Measurements from ENCODE around the gene SV2C.

Gene SV2C

DNA sequence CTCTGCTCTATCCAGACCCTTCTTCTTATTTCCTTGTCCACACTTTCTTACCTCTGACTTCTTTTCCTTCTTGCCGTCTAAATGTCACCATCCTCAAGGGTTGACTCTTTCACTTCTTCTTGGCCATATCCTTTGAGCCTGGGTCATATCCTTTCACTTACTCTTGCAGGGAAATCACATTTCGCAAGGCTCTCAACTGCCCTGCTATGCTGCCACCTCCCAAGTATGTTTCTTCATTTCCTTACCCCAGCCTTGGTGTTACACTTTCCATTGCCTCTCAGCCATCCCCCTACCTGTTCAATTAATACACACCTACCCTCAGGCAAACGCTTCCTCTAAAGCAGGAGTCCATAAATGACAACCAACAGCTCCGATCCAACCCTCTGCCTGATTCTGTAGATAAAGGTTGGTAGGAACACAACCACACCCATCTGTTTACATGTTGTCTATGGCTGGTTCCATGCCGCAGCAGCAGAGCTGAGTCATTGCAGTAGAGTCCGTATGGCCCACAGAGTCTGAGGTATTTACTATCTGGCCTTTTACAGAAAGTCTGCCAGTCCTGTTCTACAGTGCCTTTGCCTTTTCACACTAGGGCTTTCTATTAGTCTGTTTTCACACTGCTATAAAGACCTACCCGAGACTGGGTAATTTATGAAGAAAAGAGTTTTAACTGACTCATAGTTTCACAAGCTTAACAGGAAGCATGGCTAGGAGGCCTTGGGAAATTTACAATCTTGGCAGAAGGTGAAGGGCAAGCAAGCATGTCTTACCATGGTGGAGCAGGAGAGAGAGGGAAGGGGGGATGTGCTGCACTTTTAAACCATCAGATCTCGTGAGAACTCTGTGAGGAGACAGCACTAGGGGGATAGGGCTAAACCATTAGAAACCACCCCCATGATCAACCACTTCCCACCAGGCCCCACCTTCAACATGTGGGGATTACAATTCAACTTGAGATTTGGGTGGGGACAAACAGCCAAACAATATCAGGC is 97.9 kb downstream of the SV2C start:
- TF ChIP-seq ZNF2 (tag by site-specific recombination; IDR thresholded peaks at IDR 0.05), result no peak
- TF ChIP-seq, protein P1, sequence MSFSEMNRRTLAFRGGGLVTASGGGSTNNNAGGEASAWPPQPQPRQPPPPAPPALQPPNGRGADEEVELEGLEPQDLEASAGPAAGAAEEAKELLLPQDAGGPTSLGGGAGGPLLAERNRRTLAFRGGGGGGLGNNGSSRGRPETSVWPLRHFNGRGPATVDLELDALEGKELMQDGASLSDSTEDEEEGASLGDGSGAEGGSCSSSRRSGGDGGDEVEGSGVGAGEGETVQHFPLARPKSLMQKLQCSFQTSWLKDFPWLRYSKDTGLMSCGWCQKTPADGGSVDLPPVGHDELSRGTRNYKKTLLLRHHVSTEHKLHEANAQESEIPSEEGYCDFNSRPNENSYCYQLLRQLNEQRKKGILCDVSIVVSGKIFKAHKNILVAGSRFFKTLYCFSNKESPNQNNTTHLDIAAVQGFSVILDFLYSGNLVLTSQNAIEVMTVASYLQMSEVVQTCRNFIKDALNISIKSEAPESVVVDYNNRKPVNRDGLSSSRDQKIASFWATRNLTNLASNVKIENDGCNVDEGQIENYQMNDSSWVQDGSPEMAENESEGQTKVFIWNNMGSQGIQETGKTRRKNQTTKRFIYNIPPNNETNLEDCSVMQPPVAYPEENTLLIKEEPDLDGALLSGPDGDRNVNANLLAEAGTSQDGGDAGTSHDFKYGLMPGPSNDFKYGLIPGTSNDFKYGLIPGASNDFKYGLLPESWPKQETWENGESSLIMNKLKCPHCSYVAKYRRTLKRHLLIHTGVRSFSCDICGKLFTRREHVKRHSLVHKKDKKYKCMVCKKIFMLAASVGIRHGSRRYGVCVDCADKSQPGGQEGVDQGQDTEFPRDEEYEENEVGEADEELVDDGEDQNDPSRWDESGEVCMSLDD (tag by site-specific recombination; IDR thresholded peaks at IDR 0.05), result no peak
- TF ChIP-seq KLF16 (tag by site-specific recombination; IDR thresholded peaks at IDR 0.05), result no peak
- TF ChIP-seq ZNF549 (tag by site-specific recombination; IDR thresholded peaks at IDR 0.05), result no peak
- no peak for TF ChIP-seq ZBTB8A (tag by site-specific recombination; IDR thresholded peaks at IDR 0.05)
- TF ChIP-seq ZNF37A (tag by site-specific recombination; IDR thresholded peaks at IDR 0.05), result no peak
- POLR2A ChIA-PET, result no interaction called here
- no peaks in the 10 kb centered on the region for H3K36me3 ChIP-seq (ENCODE audit: control insufficient read depth in 2 of 2, insufficient read depth in 1 of 2, low read length in 2 of 2)
- no peak overlapping the region for H3K4me3 ChIP-seq (ENCODE audit: low read depth, low read length)
- no peak overlapping the region for H3K27ac ChIP-seq (ENCODE audit: extremely low read depth, low read depth, low read length)
- H3K9me3 ChIP-seq (ENCODE audit: control insufficient read depth, insufficient read depth, low read depth, low read length), result no peaks in the 10 kb centered on the region
- CTCF ChIA-PET, result interaction anchor here (0.6 kb wide), 1 partner anchor 295 kb away, joined by 3 read pairs; no protein-coding TSS in a partner anchor
- no peaks in the 10 kb centered on the region for H3K4me1 ChIP-seq (ENCODE audit: control insufficient read depth, insufficient read depth, low read length)

DNA sequence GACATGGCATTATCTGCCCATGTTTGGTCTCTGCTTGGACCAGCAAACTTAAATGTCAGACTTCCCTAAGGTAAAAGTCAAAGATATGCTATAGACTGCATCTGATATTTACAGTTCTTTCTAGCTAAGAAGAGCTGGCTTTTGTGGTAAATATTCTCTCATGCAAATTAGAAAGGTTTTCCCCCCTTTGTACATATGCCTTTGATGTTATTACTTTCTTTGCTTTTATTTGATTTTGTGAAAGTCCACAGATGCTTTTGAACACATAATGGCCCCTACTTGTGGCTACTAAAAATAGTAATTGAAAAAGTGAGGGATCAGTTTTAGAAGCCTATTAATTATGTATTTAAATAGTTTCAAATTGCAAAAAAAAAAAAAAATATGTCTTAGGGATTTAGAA is 104.2 kb downstream of the SV2C start:
- CTCF ChIA-PET, result interaction anchor here (0.6 kb wide), 1 partner anchor 21 kb away, joined by 5 read pairs; no protein-coding TSS in a partner anchor
- Histone ChIP-seq H3K4me1 (ENCODE audit: control insufficient read depth, insufficient read depth, low read length) (no peaks in the 10 kb centered on the region), H3K4me3 (ENCODE audit: low read depth, low read length) (no peak overlapping the region), H3K36me3 (ENCODE audit: control insufficient read depth in 2 of 2, insufficient read depth in 1 of 2, low read length in 2 of 2) (no peaks in the 10 kb centered on the region), H3K27ac (ENCODE audit: extremely low read depth, low read depth, low read length) (no peak overlapping the region), H3K9me3 (ENCODE audit: control insufficient read depth, insufficient read depth, low read depth, low read length) (no peaks in the 10 kb centered on the region)
- TF ChIP-seq ZNF521 (tag by site-specific recombination; IDR thresholded peaks at IDR 0.05), result no peak
- TF ChIP-seq ZNF510 (tag by site-specific recombination; IDR thresholded peaks at IDR 0.05; ENCODE audit: insufficient replicate concordance), result no peak
- TF ChIP-seq ZFP37 (tag by site-specific recombination; IDR thresholded peaks at IDR 0.05), result no peak
- no peak for TF ChIP-seq EGR2 (tag by site-specific recombination; IDR thresholded peaks at IDR 0.05; ENCODE audit: low read depth)
- POLR2A ChIA-PET, result no interaction called here

DNA sequence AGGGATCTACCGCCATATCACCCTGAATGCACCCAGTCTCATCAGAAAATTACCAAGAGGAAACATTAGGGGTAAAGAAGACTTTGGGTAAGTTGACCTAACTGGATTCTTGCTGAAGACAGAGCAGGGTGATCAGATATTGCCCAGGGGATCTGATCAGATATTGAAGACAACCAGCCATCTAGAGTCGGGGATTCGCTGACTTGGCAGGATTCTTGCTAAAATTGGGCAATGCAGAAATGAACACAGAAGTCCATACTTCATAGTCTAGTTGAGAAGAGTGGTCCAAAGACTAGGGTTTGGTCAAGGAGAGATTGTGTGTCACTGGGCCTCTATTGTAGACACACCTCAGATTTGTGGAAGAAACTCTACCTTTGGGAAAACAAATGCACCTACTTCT is 107.2 kb downstream of the SV2C start:
- H3K9me3 ChIP-seq (ENCODE audit: control insufficient read depth, insufficient read depth, low read depth, low read length), result no peaks in the 10 kb centered on the region
- no peak overlapping the region for H3K4me3 ChIP-seq (ENCODE audit: low read depth, low read length)
- H3K36me3 ChIP-seq (ENCODE audit: control insufficient read depth in 2 of 2, insufficient read depth in 1 of 2, low read length in 2 of 2), result no peaks in the 10 kb centered on the region
- H3K27ac ChIP-seq (ENCODE audit: extremely low read depth, low read depth, low read length), result no peak overlapping the region
- no peaks in the 10 kb centered on the region for H3K4me1 ChIP-seq (ENCODE audit: control insufficient read depth, insufficient read depth, low read length)
- TF ChIP-seq BCL11A (tag by site-specific recombination; IDR thresholded peaks at IDR 0.05; ENCODE audit: low read depth) (no peak), ZBTB21 (tag by site-specific recombination; IDR thresholded peaks at IDR 0.05) (no peak), KLF9 (tag by site-specific recombination; IDR thresholded peaks at IDR 0.05; ENCODE audit: low read depth) (no peak), ZNF121 (tag by site-specific recombination; IDR thresholded peaks at IDR 0.05) (no peak), BCL11B (tag by site-specific recombination; IDR thresholded peaks at IDR 0.05; ENCODE audit: low read depth) (no peak), ZNF544 (tag by site-specific recombination; IDR thresholded peaks at IDR 0.05) (no peak), ZNF311 (tag by site-specific recombination; IDR thresholded peaks at IDR 0.05; ENCODE audit: borderline replicate concordance) (no peak), FEZF1 (tag by site-specific recombination; IDR thresholded peaks at IDR 0.05) (no peak), ZEB2 (tag by site-specific recombination; IDR thresholded peaks at IDR 0.05) (no peak)
- TF ChIP-seq, protein P2, sequence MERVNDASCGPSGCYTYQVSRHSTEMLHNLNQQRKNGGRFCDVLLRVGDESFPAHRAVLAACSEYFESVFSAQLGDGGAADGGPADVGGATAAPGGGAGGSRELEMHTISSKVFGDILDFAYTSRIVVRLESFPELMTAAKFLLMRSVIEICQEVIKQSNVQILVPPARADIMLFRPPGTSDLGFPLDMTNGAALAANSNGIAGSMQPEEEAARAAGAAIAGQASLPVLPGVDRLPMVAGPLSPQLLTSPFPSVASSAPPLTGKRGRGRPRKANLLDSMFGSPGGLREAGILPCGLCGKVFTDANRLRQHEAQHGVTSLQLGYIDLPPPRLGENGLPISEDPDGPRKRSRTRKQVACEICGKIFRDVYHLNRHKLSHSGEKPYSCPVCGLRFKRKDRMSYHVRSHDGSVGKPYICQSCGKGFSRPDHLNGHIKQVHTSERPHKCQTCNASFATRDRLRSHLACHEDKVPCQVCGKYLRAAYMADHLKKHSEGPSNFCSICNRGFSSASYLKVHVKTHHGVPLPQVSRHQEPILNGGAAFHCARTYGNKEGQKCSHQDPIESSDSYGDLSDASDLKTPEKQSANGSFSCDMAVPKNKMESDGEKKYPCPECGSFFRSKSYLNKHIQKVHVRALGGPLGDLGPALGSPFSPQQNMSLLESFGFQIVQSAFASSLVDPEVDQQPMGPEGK (tag by site-specific recombination; IDR thresholded peaks at IDR 0.05), result no peak
- CTCF ChIA-PET, result interaction anchor here (0.6 to 2.1 kb wide), 3 partner anchors 15 to 53 kb away, joined by 3 to 7 read pairs (median 5); no protein-coding TSS in a partner anchor
- POLR2A ChIA-PET, result no interaction called here

Data from HEK293 (cell line).